Ovary (tissue), 9 donors: ENCODE measurements around the gene FNBP1. TPM values are rescaled to one million over a fixed set of nuclear protein-coding genes. Genes with fewer than 3 reads are reported as not detected.

Experiments used
- DNase-seq, 5 donors: peaks; one replicate each; pipeline ENCODE4 v3.0.0-alpha.2; 2019 to 2020
- H3K27ac ChIP-seq, 2 donors: fragments of 200-600 bp; one replicate each; pipeline versions ENCODE4 v1.5.1 to v1.8.0; 2019 to 2022
- H3K27me3 ChIP-seq: fragments of 200-600 bp; one replicate; pipeline ENCODE4 v1.8.0; 2022
- H3K36me3 ChIP-seq: fragments of 200-600 bp; sonication (generic); one replicate; pipeline ENCODE4 v1.5.1; 2019
- H3K4me1 ChIP-seq: one replicate; pipeline ENCODE4 v1.8.1; 2013; ENCODE audit warnings: mild to moderate bottlenecking, moderate library complexity; ENCODE audit not compliant: insufficient read depth
- H3K4me3 ChIP-seq: fragments of 200-600 bp; sonication (generic); one replicate; pipeline ENCODE4 v1.5.1; 2017
- H3K9me3 ChIP-seq, 2 donors: fragments of 200-600 bp in 1 of 2; sonication (generic) in 1 of 2; one replicate each; pipeline versions ENCODE4 v1.5.1 to v1.8.1; 2013 to 2019; ENCODE audit warnings: mild to moderate bottlenecking in 1 of 2, moderate library complexity in 1 of 2
- EP300 ChIP-seq: sonication (generic); formaldehyde crosslinking; IDR thresholded peaks from one replicate; pipeline ENCODE4 v1.6.1; 2017; ENCODE audit warnings: antibody characterized with exemption
- POLR2A ChIP-seq: fragments of 450-650 bp; IDR thresholded peaks from one replicate; pipeline ENCODE4 v1.6.1; 2017; ENCODE audit warnings: antibody characterized with exemption, mild to moderate bottlenecking, moderate library complexity
- WGBS, 3 donors: extraction: QIAGEN DNeasy Blood & Tissue Kit in 1 of 3; methylation state at CpG; one replicate each; pipeline versions ENCODE4 v1.1.5 to v1.1.7; 2013 to 2017; 5-methylcytosine and 5-hydroxymethylcytosine counted together
- intact Hi-C, 4 donors: fragments of 100-400 bp; cut with DNase I; formaldehyde crosslinking; loops; one replicate each; pipeline versions ENCODE4 v1.11.0 to v1.15.1; 2022 to 2023
- polyA plus RNA-seq, 2 donors: library from polyadenylated mRNA; stranded (reverse); fragments of 200-250 nt in 1 of 2; fragments of 350-450 nt in 1 of 2; fragmentation: Illumina TruSeq in 1 of 2; extraction: RNeasy Lipid Tissue Mini Kit (QIAGEN cat#74804) in 1 of 2; gene quantifications; one replicate each; pipeline ENCODE4 v1.2.3, GENCODE V29; 2013 to 2014
- total RNA-seq, 7 donors: library from RNA; depleted of rRNA in 2 of 7; stranded (reverse); fragments of >200 nt in 2 of 7; fragmentation: NEBNext Ultra II Directional in 3 of 7; extraction: Animal tissue kit (Norgen Biotek cat#: 25700) in 3 of 7; gene quantifications; one replicate each; pipeline versions ENCODE4 v1.1.0 to v1.2.4, GENCODE V29; 2016 to 2023
- TF ChIP-seq, protein P1 (sequence below), 3 donors: fragments of 450-650 bp in 2 of 3; fragments of 200-600 bp in 1 of 3; IDR thresholded peaks; one replicate each; pipeline versions ENCODE4 v1.5.1 to v1.8.0; 2016 to 2022; ENCODE audit warnings: antibody characterized with exemption in 3 of 3, mild to moderate bottlenecking in 1 of 3
- donor health status: DM: no; HTN: no; CAD: no; lungs with moderate emphysema.
- donor health status: DM: no; HTN: no; CAD: no.
- donor health status: Bipolar disorder and iron deficiency.
- donor health status: DM: yes; HTN: yes; CAD: no.
- donor health status: DM: no; HTN: no; CAD: no.
- donor health status: DM: yes; HTN: yes; CAD: no.

Gene FNBP1
- total and polyA plus RNA-seq, 9 donors, result 18.0 to 61.5 (median 49.0) TPM

DNA sequence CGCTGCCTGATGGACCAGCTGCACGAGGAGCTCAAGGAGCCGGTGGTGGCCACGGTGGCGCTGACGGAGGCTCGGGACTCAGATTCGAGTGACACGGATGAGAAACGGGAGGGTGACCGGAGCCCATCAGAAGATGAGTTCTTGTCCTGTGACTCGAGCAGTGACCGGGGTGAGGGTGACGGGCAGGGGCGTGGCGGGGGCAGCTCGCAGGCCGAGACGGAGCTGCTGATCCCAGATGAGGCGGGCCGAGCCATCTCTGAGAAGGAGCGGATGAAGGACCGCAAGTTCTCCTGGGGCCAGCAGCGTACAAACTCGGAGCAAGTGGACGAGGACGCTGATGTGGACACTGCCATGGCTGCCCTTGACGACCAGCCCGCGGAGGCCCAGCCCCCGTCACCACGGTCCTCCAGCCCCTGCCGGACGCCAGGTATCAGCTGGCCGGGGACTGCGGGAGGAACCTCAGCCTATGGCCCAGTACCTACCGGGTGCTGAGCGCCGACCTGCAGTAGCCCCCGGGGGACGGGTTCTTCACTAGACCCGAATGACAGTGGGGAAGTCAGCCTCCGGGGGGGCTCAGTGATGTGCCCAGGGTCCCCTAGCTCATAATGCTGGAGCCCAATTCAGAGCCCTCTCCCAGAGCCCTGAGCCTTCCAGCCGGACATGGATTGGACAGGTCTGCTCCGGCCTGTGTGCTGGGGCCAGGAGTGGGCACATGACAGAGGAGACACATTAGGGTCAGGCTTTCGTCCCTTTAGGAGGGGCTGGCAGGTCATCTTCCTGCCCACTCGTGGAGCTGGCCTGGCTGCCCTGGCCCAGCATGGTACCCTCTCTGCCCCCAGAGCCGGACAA lies 174.7 kb downstream of the FNBP1 start:
- no peaks in the 10 kb centered on the region for H3K27me3 ChIP-seq
- 85 to 86% (median 85%) methylated on average over 45 to 48 of the region's 48 CpGs for WGBS, 3 donors
- H3K4me1 ChIP-seq, result no peaks in the 10 kb centered on the region
- no peak overlapping the region for H3K4me3 ChIP-seq
- intact Hi-C loops, result no loop called here
- H3K36me3 ChIP-seq, result no peaks in the 10 kb centered on the region
- H3K27ac ChIP-seq, result no peak overlapping the region
- no peaks in the 10 kb centered on the region for H3K9me3 ChIP-seq
- no peak for DNase-seq
- no peak for TF ChIP-seq EP300
- no peak for TF ChIP-seq POLR2A
- TF ChIP-seq, protein P1, sequence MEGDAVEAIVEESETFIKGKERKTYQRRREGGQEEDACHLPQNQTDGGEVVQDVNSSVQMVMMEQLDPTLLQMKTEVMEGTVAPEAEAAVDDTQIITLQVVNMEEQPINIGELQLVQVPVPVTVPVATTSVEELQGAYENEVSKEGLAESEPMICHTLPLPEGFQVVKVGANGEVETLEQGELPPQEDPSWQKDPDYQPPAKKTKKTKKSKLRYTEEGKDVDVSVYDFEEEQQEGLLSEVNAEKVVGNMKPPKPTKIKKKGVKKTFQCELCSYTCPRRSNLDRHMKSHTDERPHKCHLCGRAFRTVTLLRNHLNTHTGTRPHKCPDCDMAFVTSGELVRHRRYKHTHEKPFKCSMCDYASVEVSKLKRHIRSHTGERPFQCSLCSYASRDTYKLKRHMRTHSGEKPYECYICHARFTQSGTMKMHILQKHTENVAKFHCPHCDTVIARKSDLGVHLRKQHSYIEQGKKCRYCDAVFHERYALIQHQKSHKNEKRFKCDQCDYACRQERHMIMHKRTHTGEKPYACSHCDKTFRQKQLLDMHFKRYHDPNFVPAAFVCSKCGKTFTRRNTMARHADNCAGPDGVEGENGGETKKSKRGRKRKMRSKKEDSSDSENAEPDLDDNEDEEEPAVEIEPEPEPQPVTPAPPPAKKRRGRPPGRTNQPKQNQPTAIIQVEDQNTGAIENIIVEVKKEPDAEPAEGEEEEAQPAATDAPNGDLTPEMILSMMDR (IDR thresholded peaks at IDR 0.05), result no peak

DNA sequence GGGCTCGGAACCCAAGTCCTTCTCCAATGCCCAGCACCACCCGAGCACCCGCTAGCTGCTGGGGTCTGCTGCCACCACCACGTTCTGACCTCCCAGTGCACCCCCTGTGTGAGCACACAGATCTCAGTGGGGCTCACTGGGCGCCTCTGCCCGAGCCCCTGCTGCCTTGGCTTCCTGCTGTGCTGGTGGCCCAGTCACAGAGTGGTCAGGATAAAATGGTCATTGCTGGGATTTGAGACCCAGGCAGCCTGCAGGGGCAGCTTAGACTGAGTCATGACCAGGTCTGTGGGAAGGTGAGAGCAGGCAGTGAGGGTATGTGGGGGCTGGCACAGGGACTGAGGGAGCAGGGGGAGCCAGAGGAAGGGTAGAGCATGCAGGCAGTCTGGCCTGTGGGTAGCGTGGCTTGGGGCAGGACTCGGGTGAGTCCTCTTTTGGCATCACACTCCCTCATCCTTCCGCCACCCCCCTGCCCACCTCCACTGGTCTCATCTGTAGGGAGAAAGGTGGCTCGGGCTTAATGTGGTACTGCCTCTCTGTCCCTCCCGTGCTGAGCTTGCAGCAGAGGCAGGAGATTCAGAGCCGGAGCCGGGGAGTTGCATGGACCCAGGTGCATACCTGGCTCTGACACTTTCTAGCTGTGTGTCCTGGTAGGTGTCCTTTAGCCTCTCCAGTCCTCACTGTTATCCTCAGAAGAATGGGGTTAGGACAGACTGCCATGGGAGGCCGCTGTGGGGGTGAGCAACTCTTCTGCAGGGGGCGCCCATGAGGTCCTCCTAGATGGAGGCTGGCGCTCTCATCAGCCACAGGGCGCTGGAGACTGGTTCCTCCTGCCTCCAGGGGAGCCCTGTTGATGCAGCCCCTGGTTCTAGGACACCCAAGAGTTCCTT lies 175.6 kb downstream of the FNBP1 start:
- intact Hi-C loops, result no loop called here
- Histone ChIP-seq H3K9me3 (no peaks in the 10 kb centered on the region), H3K27ac (no peak overlapping the region), H3K4me3 (no peak overlapping the region), H3K36me3 (no peaks in the 10 kb centered on the region), H3K4me1 (no peaks in the 10 kb centered on the region), H3K27me3 (no peaks in the 10 kb centered on the region)
- TF ChIP-seq, protein P1 (IDR thresholded peaks at IDR 0.05), result no peak
- no peak for TF ChIP-seq POLR2A
- TF ChIP-seq EP300, result no peak
- no peak for DNase-seq
- WGBS, 3 donors, result 76 to 83% (median 76%) methylated on average over 16 to 17 of the region's 17 CpGs

DNA sequence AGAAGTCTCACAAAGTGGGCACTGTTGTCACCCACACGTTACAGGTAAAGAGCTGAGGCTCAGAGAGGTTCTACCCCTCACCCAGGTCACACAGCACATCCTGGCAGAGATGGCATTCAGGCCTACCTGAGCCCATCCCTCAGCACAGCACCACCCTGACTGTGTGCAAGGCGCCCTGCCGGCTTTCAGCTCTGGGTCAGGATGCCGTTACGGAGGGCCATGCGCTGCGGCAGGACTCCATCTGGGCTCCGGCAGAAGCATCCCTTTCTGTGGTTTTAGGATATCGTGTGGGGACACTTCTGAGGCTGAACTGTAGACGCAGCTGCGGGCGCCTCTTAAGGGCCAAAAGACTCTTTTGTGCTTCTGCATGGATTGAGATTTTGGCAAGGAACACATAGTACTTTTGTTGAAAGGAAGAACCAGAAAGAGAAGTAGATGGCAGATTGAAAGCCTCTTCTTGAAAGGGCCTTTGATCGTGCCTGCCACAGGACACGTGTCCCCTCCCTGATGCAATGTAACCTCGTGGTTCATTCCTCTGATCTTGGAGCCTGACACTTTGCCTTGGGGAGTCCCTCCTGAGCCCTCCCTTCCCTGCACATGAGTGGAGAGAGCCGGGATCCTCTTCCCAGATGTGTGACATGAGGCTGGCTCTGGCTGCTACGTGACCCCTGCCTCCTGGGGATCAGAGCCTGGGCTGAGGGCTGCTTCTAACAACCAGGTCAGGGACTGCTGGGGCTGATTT lies 176.4 kb downstream of the FNBP1 start:
- Histone ChIP-seq H3K36me3 (no peaks in the 10 kb centered on the region), H3K27ac (no peak overlapping the region), H3K4me1 (no peaks in the 10 kb centered on the region), H3K27me3 (no peaks in the 10 kb centered on the region), H3K4me3 (no peak overlapping the region), H3K9me3 (no peaks in the 10 kb centered on the region)
- WGBS, 3 donors, result 78 to 83% (median 83%) methylated on average over 17 of the region's 17 CpGs
- DNase-seq, result no peak
- intact Hi-C loops, result no loop called here
- TF ChIP-seq, protein P1 (IDR thresholded peaks at IDR 0.05), result no peak
- no peak for TF ChIP-seq POLR2A
- TF ChIP-seq EP300, result no peak

GRCh38 chr9:129865668-129866320 lies 177.2 kb downstream of the FNBP1 start:
- H3K27ac ChIP-seq, result no peak overlapping the region
- H3K36me3 ChIP-seq, result no peaks in the 10 kb centered on the region
- TF ChIP-seq EP300 (no peak), POLR2A (no peak)
- TF ChIP-seq, protein P1 (IDR thresholded peaks at IDR 0.05), result no peak
- H3K9me3 ChIP-seq, result no peaks in the 10 kb centered on the region
- 71 to 75% (median 73%) methylated on average over 14 of the region's 14 CpGs for WGBS, 3 donors
- DNase-seq, result no peak
- intact Hi-C loops, result no loop called here
- H3K4me3 ChIP-seq, result no peak overlapping the region
- H3K27me3 ChIP-seq, result no peaks in the 10 kb centered on the region
- H3K4me1 ChIP-seq, result no peaks in the 10 kb centered on the region
